ENCODE measurements around the gene OR1L6. TPM values are rescaled to one million over a fixed set of nuclear protein-coding genes. Genes with fewer than 3 reads are reported as not detected.

OR1L6 gene
- total and polyA plus RNA-seq, 2 of the 8 experiments (the other 6 are each of a cell fraction or from before 2014, with no cell fraction given) = not detected

- H3K4me1 ChIP-seq (replicated peaks in 1 of 4; ENCODE audit: control insufficient read depth in 3 of 4, insufficient read depth in 4 of 4, low read length in 3 of 4) = no peaks in the 10 kb centered on the region
- H4K20me1 ChIP-seq (replicated peaks in 1 of 2; ENCODE audit: control insufficient read depth in 1 of 2, insufficient read depth in 2 of 2, low read length in 2 of 2) = no peaks in the 10 kb centered on the region
- FAIRE-seq (no peak), DNase-seq (ENCODE audit: low read depth in 1 of 2, low spot score in 2 of 2) (no peak)
- H2BK12ac ChIP-seq (ENCODE audit: low read depth, low read length) = no peak overlapping the region
- no peak overlapping the region for H2BK5ac ChIP-seq (ENCODE audit: low read depth, low read length)
- no peak overlapping the region for H3K23ac ChIP-seq (ENCODE audit: insufficient read length)
- H3K4me3 ChIP-seq (ENCODE audit: extremely low read depth in 1 of 4, insufficient read depth in 2 of 4, low read depth in 3 of 4, low read length in 4 of 4) = no peak overlapping the region
- no peak overlapping the region for H3K9ac ChIP-seq (replicated peaks in 1 of 4; ENCODE audit: extremely low read depth in 1 of 4, low read depth in 3 of 4, low read length in 3 of 4)
- H2AK5ac ChIP-seq (ENCODE audit: low read depth, low read length) = no peak overlapping the region
- no peaks in the 10 kb centered on the region for H3K79me1 ChIP-seq (ENCODE audit: low read depth, low read length)
- no peaks in the 10 kb centered on the region for H3K79me2 ChIP-seq (ENCODE audit: control insufficient read depth in 1 of 2, insufficient read depth in 2 of 2, low read length in 2 of 2)
- H3K27me3 ChIP-seq (replicated peaks in 1 of 4; ENCODE audit: control insufficient read depth in 3 of 4, extremely low read depth in 1 of 4, insufficient read depth in 3 of 4, low read length in 3 of 4) = no peaks in the 10 kb centered on the region
- H2BK15ac ChIP-seq (ENCODE audit: low read length) = no peak overlapping the region
- 81% methylated on average over 6 of the region's 6 CpGs; no CpG with 5 or more reads in 1 of the 2 experiments for WGBS, 2 experiments (ENCODE audit: extremely low coverage in 1 of 2, insufficient coverage in 1 of 2, insufficient read length in 1 of 2, insufficient replicate concordance in 2 of 2, low coverage in 1 of 2, low lambda C conversion rate in 2 of 2, missing lambda C conversion rate in 1 of 2)
- no peak overlapping the region for H4K8ac ChIP-seq (ENCODE audit: extremely low read depth, insufficient read depth, low read length)
- no peak overlapping the region for H2BK120ac ChIP-seq (replicated peaks; ENCODE audit: low read depth, low read length)
- H2AFZ ChIP-seq (ENCODE audit: low read length) = no peak overlapping the region
- no peak overlapping the region for H3K18ac ChIP-seq (ENCODE audit: extremely low read depth, low read length)
- ChIA-PET CTCF (ENCODE audit: partially characterized antibody) (no interaction called here), POLR2A (ENCODE audit: partially characterized antibody) (no interaction called here)
- H3K4ac ChIP-seq (replicated peaks; ENCODE audit: insufficient read length, low read depth, low read length) = no peak overlapping the region
- no peak overlapping the region for H3K56ac ChIP-seq (replicated peaks; ENCODE audit: insufficient read length, low read depth, low read length)
- H3K14ac ChIP-seq (ENCODE audit: insufficient read length) = no peak overlapping the region
- H2BK20ac ChIP-seq (ENCODE audit: low read length) = no peak overlapping the region
- no peaks in the 10 kb centered on the region for H3K36me3 ChIP-seq (ENCODE audit: control insufficient read depth in 2 of 4, insufficient read depth in 4 of 4, low read length in 3 of 4)
- H3K27ac ChIP-seq (ENCODE audit: low read depth, low read length) = no peak overlapping the region
- no peaks in the 10 kb centered on the region for H3K23me2 ChIP-seq (ENCODE audit: low read depth, low read length)
- H3K4me2 ChIP-seq (ENCODE audit: insufficient read depth in 1 of 2, low read depth in 2 of 2, low read length in 2 of 2) = no peak overlapping the region
- no peak overlapping the region for H4K5ac ChIP-seq (ENCODE audit: insufficient read length, low read depth, low read length)
- peaks cover 55% of the 10 kb centered on the region in 2 experiments for H3K9me3 ChIP-seq (ENCODE audit: insufficient read depth in 2 of 2, low read depth in 1 of 2, low read length in 1 of 2)
- no peak overlapping the region for H4K91ac ChIP-seq (replicated peaks; ENCODE audit: insufficient read length, low read length)
- no peak for TF ChIP-seq RNF2 (IDR thresholded peaks at IDR 0.05; ENCODE audit: borderline replicate concordance, low read depth, low read length, missing control alignments, poor library complexity, severe bottlenecking)
- no peak for TF ChIP-seq EP300 (IDR thresholded peaks at IDR 0.05; ENCODE audit: borderline replicate concordance in 1 of 2, low read depth in 2 of 2, low read length in 2 of 2)
- no peak for TF ChIP-seq EZH2 (IDR thresholded peaks at IDR 0.05; ENCODE audit: low read depth, low read length, severe bottlenecking)
- no peak for TF ChIP-seq GABPA (IDR thresholded peaks at IDR 0.05; ENCODE audit: borderline replicate concordance, insufficient read depth, low read length)
- TF ChIP-seq KDM1A (IDR thresholded peaks at IDR 0.05; ENCODE audit: borderline replicate concordance, low read length) = no peak
- no peak for TF ChIP-seq SP4 (IDR thresholded peaks at IDR 0.05; ENCODE audit: low read length)
- TF ChIP-seq SAP30 (IDR thresholded peaks at IDR 0.05; ENCODE audit: insufficient read depth, insufficient replicate concordance, low read length) = no peak
- no peak for TF ChIP-seq ZNF274 (IDR thresholded peaks at IDR 0.05; ENCODE audit: borderline replicate concordance, extremely low read depth, low read length)
- no peak for TF ChIP-seq CEBPB (IDR thresholded peaks at IDR 0.05; ENCODE audit: low read depth, low read length)
- TF ChIP-seq TCF12 (IDR thresholded peaks at IDR 0.05; ENCODE audit: low read depth, low read length) = no peak
- no peak for TF ChIP-seq JUND (IDR thresholded peaks at IDR 0.05; ENCODE audit: low read length)
- no peak for TF ChIP-seq HDAC6 (IDR thresholded peaks at IDR 0.05; ENCODE audit: low read depth, low read length)
- TF ChIP-seq SP1 (IDR thresholded peaks at IDR 0.05; ENCODE audit: low read depth, low read length) = no peak
Observed at GRCh38 chr9:122797316-122798063, 55.4 kb downstream of the OR1L6 start.

Measured in H1 (cell line).